ENCODE data around the gene SLC24A3. TPM values are rescaled to one million over a fixed set of nuclear protein-coding genes. Genes with fewer than 3 reads are reported as not detected.

SLC24A3 gene
- total RNA-seq, 1 experiment from 2014 or later = 46.0 TPM

DNA sequence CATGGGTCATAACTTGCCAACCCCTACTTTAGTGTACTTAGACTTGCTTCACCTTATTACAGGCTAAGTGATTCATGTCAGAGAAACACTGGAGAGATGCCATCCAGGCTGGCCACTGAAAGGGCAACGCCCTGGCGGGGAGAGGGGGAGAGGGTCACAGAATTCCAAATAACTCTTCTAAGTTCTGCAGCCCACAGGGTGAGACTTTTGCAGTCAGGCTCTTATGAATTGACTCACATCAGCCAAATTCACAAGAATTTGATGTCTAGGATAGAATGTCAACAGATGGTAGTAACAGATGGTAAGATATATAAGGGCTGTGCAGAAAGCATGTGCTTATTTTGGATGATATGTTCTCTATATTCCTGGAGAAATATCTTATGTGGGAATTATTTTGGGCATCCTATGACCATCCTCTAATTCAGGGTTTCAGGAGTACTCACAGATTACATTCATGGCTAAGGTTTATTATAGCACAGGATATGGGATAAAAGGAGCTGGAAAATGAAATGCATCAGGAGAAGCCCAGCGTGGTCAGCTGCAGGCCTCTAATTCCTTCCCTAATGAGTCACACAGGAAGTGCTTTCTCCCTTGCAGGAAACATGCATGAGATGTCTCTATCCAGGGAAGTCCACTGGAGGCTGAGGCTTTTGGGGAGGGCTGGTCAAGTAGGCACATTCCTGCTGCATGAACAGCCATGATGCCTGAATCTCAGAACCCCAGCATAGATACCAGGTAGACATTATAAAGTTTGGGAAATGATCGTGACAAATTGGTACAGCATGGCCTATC lies 486.9 kb downstream of the SLC24A3 start:
- H3K9me3 ChIP-seq (ENCODE audit: low read depth, low read length, poor library complexity, severe bottlenecking) = peaks cover 10% of the 10 kb centered on the region
- no peak overlapping the region for H3K27ac ChIP-seq (ENCODE audit: low read depth, low read length, poor library complexity, severe bottlenecking)
- peaks cover 4% of the 10 kb centered on the region for H3K4me1 ChIP-seq (ENCODE audit: insufficient read depth, low read length, poor library complexity, severe bottlenecking)
- ChIA-PET POLR2A (ENCODE audit: low non-redundant PET) (no interaction called here), CTCF (no interaction called here)
- intact Hi-C loops (cut with micrococcal nuclease; ENCODE audit: unreplicated experiment) = loop anchor here (10.0 kb wide), 1 partner anchor 85 kb away; no protein-coding TSS in a partner anchor
- no peaks in the 10 kb centered on the region for H3K27me3 ChIP-seq (replicated peaks; ENCODE audit: insufficient read depth, low read depth, low read length, poor library complexity)
- H3K36me3 ChIP-seq (ENCODE audit: insufficient read depth, low read length, poor library complexity, severe bottlenecking) = peaks cover 70% of the 10 kb centered on the region
- H3K4me3 ChIP-seq (ENCODE audit: low read depth, low read length, poor library complexity, severe bottlenecking) = no peak overlapping the region
- TF ChIP-seq, protein P1, sequence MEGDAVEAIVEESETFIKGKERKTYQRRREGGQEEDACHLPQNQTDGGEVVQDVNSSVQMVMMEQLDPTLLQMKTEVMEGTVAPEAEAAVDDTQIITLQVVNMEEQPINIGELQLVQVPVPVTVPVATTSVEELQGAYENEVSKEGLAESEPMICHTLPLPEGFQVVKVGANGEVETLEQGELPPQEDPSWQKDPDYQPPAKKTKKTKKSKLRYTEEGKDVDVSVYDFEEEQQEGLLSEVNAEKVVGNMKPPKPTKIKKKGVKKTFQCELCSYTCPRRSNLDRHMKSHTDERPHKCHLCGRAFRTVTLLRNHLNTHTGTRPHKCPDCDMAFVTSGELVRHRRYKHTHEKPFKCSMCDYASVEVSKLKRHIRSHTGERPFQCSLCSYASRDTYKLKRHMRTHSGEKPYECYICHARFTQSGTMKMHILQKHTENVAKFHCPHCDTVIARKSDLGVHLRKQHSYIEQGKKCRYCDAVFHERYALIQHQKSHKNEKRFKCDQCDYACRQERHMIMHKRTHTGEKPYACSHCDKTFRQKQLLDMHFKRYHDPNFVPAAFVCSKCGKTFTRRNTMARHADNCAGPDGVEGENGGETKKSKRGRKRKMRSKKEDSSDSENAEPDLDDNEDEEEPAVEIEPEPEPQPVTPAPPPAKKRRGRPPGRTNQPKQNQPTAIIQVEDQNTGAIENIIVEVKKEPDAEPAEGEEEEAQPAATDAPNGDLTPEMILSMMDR (conservative IDR thresholded peaks at IDR 0.05; ENCODE audit: low read depth, low read length) = no peak
- no peak for TF ChIP-seq EZH2 (IDR thresholded peaks at IDR 0.05; ENCODE audit: borderline replicate concordance, low read depth, low read length, poor library complexity, severe bottlenecking)
- no TSS peak for BruUV-seq (replicated peaks)
- DNase-seq (ENCODE audit: low spot score) = peak; percentile 64

DNA sequence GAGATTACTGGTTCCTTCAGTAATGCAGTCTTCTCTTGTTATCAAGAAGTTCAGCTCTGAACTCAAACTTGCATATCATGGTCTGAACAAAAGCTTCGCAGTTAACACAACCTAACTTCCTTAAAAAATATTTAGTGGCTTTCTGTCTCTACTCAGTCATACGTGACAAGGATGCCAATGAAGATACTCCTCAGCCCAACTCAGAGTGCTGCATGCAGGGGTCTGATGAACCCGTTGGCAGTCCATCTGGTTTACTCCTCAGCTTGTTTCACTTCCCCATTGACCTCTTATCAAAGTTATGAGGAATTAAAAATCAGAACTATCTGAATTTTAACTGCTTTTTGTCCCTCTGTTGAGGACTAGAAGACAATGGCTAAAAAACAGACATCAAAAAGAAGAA lies 489.0 kb downstream of the SLC24A3 start:
- no peaks in the 10 kb centered on the region for H3K4me1 ChIP-seq (ENCODE audit: insufficient read depth, low read length, poor library complexity, severe bottlenecking)
- ChIA-PET CTCF (no interaction called here), POLR2A (ENCODE audit: low non-redundant PET) (no interaction called here)
- H3K36me3 ChIP-seq (ENCODE audit: insufficient read depth, low read length, poor library complexity, severe bottlenecking) = peaks cover 68% of the 10 kb centered on the region
- H3K9me3 ChIP-seq (ENCODE audit: low read depth, low read length, poor library complexity, severe bottlenecking) = peaks cover 10% of the 10 kb centered on the region
- TF ChIP-seq, protein P1 (conservative IDR thresholded peaks at IDR 0.05; ENCODE audit: low read depth, low read length) = no peak
- TF ChIP-seq EZH2 (IDR thresholded peaks at IDR 0.05; ENCODE audit: borderline replicate concordance, low read depth, low read length, poor library complexity, severe bottlenecking) = no peak
- no peak overlapping the region for H3K4me3 ChIP-seq (ENCODE audit: low read depth, low read length, poor library complexity, severe bottlenecking)
- BruUV-seq (replicated peaks) = no TSS peak
- DNase-seq (ENCODE audit: low spot score) = no peak
- intact Hi-C loops (cut with micrococcal nuclease; ENCODE audit: unreplicated experiment) = no loop called here
- H3K27ac ChIP-seq (ENCODE audit: low read depth, low read length, poor library complexity, severe bottlenecking) = no peak overlapping the region
- no peaks in the 10 kb centered on the region for H3K27me3 ChIP-seq (replicated peaks; ENCODE audit: insufficient read depth, low read depth, low read length, poor library complexity)

- CTCF ChIA-PET = no interaction called here
Measured at GRCh38 chr20:19706463-19706862, 494.0 kb downstream of the SLC24A3 start.

More at GRCh38 chr20:19706463-19706862, 494.0 kb downstream of the SLC24A3 start:
- H3K27me3 ChIP-seq (replicated peaks; ENCODE audit: insufficient read depth, low read depth, low read length, poor library complexity) = no peaks in the 10 kb centered on the region
- H3K4me1 ChIP-seq (ENCODE audit: insufficient read depth, low read length, poor library complexity, severe bottlenecking) = no peaks in the 10 kb centered on the region
- no TSS peak for BruUV-seq (replicated peaks)
- no peak overlapping the region for H3K4me3 ChIP-seq (ENCODE audit: low read depth, low read length, poor library complexity, severe bottlenecking)
- H3K27ac ChIP-seq (ENCODE audit: low read depth, low read length, poor library complexity, severe bottlenecking) = no peak overlapping the region
- peaks cover 25% of the 10 kb centered on the region for H3K36me3 ChIP-seq (ENCODE audit: insufficient read depth, low read length, poor library complexity, severe bottlenecking)
- TF ChIP-seq, protein P1 (conservative IDR thresholded peaks at IDR 0.05; ENCODE audit: low read depth, low read length) = no peak
- no peak for TF ChIP-seq EZH2 (IDR thresholded peaks at IDR 0.05; ENCODE audit: borderline replicate concordance, low read depth, low read length, poor library complexity, severe bottlenecking)
- POLR2A ChIA-PET (ENCODE audit: low non-redundant PET) = no interaction called here
- intact Hi-C loops (cut with micrococcal nuclease; ENCODE audit: unreplicated experiment) = no loop called here
- peaks cover 10% of the 10 kb centered on the region for H3K9me3 ChIP-seq (ENCODE audit: low read depth, low read length, poor library complexity, severe bottlenecking)
- no peak for DNase-seq (ENCODE audit: low spot score)
